ENCODE data around the gene VCP. TPM values are rescaled to one million over a fixed set of nuclear protein-coding genes. Genes with fewer than 3 reads are reported as not detected.

VCP gene
- total and polyA plus RNA-seq, 3 experiments from 2014 or later, result 195 to 323 (median 309) TPM

DNA sequence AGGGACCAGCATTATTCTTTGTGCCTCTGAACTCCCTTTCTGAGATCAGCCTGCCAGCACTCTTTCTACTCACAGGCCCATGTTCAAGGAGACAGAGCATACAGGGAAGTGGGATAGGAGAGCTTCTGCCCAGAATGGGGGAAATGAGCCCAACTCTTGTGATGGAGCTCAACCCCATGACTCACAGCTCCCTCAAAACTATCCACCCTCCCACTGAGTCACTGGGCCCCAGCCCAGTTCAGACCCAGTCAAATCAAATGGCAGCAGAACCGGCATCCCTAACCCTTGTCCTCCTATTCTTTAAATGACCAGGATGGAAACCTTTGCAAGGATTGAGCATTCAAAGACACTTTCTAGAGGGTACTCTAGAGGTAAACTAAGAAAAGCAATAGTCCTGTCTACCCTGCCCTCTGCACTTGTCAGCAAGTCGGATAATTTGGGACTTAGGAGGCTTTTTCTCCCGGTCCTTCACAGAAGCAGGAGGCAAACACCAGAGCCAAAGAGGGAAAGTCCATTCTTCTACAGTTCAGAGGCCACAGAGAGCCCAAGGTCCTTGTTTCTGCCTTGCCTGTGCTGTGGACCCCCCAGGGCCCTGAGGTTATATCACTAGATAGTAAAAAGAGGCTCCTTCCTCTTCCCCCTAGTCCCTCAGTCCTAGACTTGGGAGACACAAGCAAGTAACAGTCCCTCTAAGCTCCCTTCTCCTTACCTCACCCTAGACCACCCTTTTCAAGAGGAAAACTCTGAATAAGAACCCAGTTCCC lies 40.0 kb upstream of the VCP start:
- H3K4me1 Mint-ChIP-seq, result peaks cover 58 to 71% (median 66%) of the 10 kb centered on the region in 3 donors
- peaks cover 0 to 1% of the 10 kb centered on the region in 2 donors for H3K27me3 Mint-ChIP-seq
- no peaks in the 10 kb centered on the region for H3K9me3 Mint-ChIP-seq
- peak overlapping the region; percentile 35 for H3K27ac ChIP-seq (ENCODE audit: low read depth, low read length)
- H3K4me3 ChIP-seq (ENCODE audit: low read length), result peak overlapping the region; percentile 50
- peaks cover 0 to 7% (median 0%) of the 10 kb centered on the region in 3 donors for H3K36me3 Mint-ChIP-seq
- peaks cover 52% of the 10 kb centered on the region for H3K4me1 ChIP-seq (ENCODE audit: insufficient read depth, low read length)
- no peaks in the 10 kb centered on the region for H3K27me3 ChIP-seq (ENCODE audit: insufficient read depth, low read length, poor library complexity, severe bottlenecking)
- no peak for DNase-seq
- H3K9me3 ChIP-seq (ENCODE audit: low read length), result no peaks in the 10 kb centered on the region
- CTCF ChIA-PET, result interaction anchor here (1.2 to 3.2 kb wide), 5 partner anchors 10 to 491 kb away, joined by 4 to 16 read pairs (median 5); partner anchors contain the start of genes PIGO, STOML2 and VCP
- H3K36me3 ChIP-seq (ENCODE audit: insufficient read depth, low read length), result no peaks in the 10 kb centered on the region
- POLR2A ChIA-PET, result interaction anchor here (1.6 kb wide), 2 partner anchors 9 to 41 kb away, joined by 7 read pairs; partner anchors contain the start of gene STOML2
- peak overlapping the region; percentile 7 to 95 (median 88) for H3K27ac Mint-ChIP-seq
- H3K4me3 Mint-ChIP-seq, result peak overlapping the region; percentile 52 to 85 (median 78)

DNA sequence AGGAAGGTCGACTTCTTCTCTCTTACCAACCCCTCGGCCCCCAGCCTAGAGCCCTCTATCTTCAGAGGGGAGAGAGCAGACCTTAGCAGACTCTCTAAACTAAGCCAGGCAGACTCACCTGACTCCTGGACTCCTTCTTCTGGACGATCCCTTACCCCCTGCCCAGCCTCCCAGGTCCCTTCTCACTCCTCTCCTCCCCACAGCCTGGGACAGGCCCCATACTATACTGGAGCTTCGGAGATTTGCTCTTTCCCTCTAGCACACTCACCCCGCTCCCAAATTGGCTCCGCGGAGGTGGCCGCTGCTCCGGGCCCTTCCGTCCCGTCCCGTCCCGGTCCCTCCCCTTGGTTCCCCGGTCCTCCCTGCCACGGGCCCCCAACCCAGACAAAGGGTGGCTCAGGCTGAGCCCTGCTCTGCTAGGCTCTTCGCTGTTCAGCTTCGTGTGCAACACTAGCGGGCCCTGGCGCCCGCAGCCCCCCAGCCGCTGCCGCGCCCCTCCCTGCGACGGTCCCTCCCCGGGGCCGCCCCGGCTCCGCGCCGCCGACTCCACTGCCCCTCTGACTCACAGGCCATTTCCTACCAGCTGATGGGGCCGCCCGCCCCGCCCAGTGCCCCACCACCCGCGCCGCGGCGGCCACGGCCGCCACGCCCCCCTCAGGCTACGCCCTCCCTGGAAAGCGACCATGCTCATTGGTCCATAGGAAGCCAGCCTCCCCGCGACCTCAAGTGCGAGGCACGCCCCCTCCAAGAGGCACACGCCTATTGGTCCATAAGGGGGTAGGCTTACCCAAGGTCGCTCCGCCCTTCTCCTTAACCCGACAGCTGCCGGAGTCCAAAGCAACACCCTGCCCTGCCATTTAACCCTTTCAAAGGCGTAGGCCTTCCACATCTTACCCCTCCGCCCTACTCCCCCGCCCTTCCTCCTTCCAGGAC lies 38.8 kb upstream of the VCP start:
- H3K4me1 Mint-ChIP-seq, result peaks cover 53 to 64% (median 60%) of the 10 kb centered on the region in 3 donors
- ChIA-PET CTCF (interaction anchor here (1.2 to 1.6 kb wide), 4 partner anchors 9 to 492 kb away, joined by 5 to 7 read pairs (median 6); partner anchors contain the start of genes PIGO, STOML2 and VCP), POLR2A (interaction anchor here (1.6 to 1.7 kb wide), 3 partner anchors 8 to 40 kb away, joined by 4 to 7 read pairs (median 7); partner anchors contain the start of genes PIGO and STOML2)
- H3K27ac Mint-ChIP-seq, result peak overlapping the region; percentile 75 to 96 (median 90)
- H3K27ac ChIP-seq (ENCODE audit: low read depth, low read length), result peak overlapping the region; percentile 80
- peak overlapping the region; percentile 73 to 92 (median 81) for H3K4me3 Mint-ChIP-seq
- H3K27me3 Mint-ChIP-seq, result peaks cover 0 to 1% of the 10 kb centered on the region in 2 donors
- H3K36me3 Mint-ChIP-seq, result peaks cover 0 to 13% (median 0%) of the 10 kb centered on the region in 3 donors
- peak overlapping the region; percentile 74 for H3K4me3 ChIP-seq (ENCODE audit: low read length)
- no peaks in the 10 kb centered on the region for H3K9me3 Mint-ChIP-seq
- no peaks in the 10 kb centered on the region for H3K27me3 ChIP-seq (ENCODE audit: insufficient read depth, low read length, poor library complexity, severe bottlenecking)
- H3K4me1 ChIP-seq (ENCODE audit: insufficient read depth, low read length), result peaks cover 52% of the 10 kb centered on the region
- no peaks in the 10 kb centered on the region for H3K36me3 ChIP-seq (ENCODE audit: insufficient read depth, low read length)
- peak; percentile 91 to 98 (median 93) for DNase-seq
- no peaks in the 10 kb centered on the region for H3K9me3 ChIP-seq (ENCODE audit: low read length)

DNA sequence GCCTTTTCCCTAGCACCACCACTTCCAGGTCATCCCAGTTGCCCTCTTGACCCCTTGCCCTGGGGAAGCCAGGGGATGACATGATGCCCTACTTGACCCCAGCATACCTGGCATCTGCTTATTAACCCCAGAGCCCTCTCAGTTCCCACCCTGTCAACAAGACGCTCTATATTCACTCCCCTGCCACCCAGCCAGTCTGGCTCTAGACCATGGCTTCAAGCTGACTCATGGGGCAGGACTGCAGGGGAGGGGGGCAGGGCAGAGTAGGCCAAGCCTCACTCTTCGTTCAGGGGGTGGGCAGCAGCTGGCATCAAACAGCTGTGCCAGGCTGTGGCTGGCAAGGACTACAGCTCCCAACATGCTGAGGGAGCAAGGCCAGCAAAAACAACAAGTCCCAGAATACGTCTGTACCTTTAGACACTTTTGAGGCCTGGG lies 37.9 kb upstream of the VCP start:
- H3K27ac ChIP-seq (ENCODE audit: low read depth, low read length), result no peak overlapping the region
- Mint-ChIP-seq H3K9me3 (no peaks in the 10 kb centered on the region), H3K4me1 (peaks cover 47 to 57% (median 53%) of the 10 kb centered on the region in 3 donors), H3K27me3 (no peaks in the 10 kb centered on the region), H3K4me3 (peak overlapping the region in 6 of 7 donors; percentile 34 to 92 (median 80)), H3K27ac (peak overlapping the region in 6 of 8 donors; percentile 47 to 95 (median 87)), H3K36me3 (peaks cover 0 to 21% (median 0%) of the 10 kb centered on the region in 3 donors)
- H3K36me3 ChIP-seq (ENCODE audit: insufficient read depth, low read length), result peaks cover 8% of the 10 kb centered on the region
- no peaks in the 10 kb centered on the region for H3K27me3 ChIP-seq (ENCODE audit: insufficient read depth, low read length, poor library complexity, severe bottlenecking)
- ChIA-PET CTCF (interaction anchor here (1.6 kb wide), 1 partner anchor 14 kb away, joined by 7 read pairs; the partner anchor contains the start of gene PIGO), POLR2A (interaction anchor here (1.6 to 1.7 kb wide), 2 partner anchors 14 to 39 kb away, joined by 4 to 7 read pairs; partner anchors contain the start of gene PIGO)
- no peak for DNase-seq
- H3K4me3 ChIP-seq (ENCODE audit: low read length), result no peak overlapping the region
- no peaks in the 10 kb centered on the region for H3K9me3 ChIP-seq (ENCODE audit: low read length)
- H3K4me1 ChIP-seq (ENCODE audit: insufficient read depth, low read length), result peaks cover 48% of the 10 kb centered on the region

DNA sequence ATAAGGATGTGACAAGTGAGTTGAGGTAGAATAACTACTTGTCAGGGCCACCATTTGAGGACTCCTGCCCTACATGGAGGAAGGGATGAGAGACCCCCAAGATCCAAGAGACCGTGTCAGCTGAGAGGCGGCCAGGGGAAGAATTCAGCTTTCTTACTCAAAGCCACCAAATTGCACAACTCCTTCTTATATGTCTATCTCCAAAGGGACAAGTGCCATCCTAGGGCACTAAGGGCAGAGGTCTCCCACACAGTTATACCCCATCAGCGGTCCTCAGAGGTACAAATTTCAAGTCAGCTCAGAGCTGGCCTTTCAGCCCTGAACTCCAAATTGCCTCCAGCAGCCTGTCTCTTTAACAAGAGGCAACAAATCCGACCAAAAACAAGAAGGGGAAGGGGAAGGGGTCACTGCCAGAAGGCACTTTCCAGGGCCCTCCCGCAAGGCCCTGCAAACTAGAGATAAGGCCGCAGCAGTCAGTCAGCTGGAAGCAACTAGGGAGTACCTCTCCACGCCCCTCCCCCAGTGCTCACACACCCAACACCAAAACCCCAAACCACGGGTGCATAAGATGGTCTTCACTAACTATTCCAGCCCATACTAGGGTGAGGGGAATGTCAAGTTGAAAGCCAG lies 36.6 kb upstream of the VCP start:
- H3K4me1 ChIP-seq (ENCODE audit: insufficient read depth, low read length), result peaks cover 36% of the 10 kb centered on the region
- no peak for DNase-seq
- Mint-ChIP-seq H3K27me3 (no peaks in the 10 kb centered on the region), H3K27ac (peak overlapping the region in 4 of 8 donors; percentile 60 to 87 (median 72)), H3K9me3 (no peaks in the 10 kb centered on the region), H3K4me1 (peaks cover 34 to 44% (median 41%) of the 10 kb centered on the region in 3 donors), H3K4me3 (peak overlapping the region in 2 of 7 donors; percentile 1 to 65), H3K36me3 (peaks cover 0 to 27% (median 0%) of the 10 kb centered on the region in 3 donors)
- ChIA-PET POLR2A (no interaction called here), CTCF (interaction anchor here (2.9 kb wide), 1 partner anchor 13 kb away, joined by 12 read pairs; the partner anchor contains the start of gene PIGO)
- H3K27ac ChIP-seq (ENCODE audit: low read depth, low read length), result peak overlapping the region; percentile 64
- H3K27me3 ChIP-seq (ENCODE audit: insufficient read depth, low read length, poor library complexity, severe bottlenecking), result no peaks in the 10 kb centered on the region
- no peak overlapping the region for H3K4me3 ChIP-seq (ENCODE audit: low read length)
- no peaks in the 10 kb centered on the region for H3K9me3 ChIP-seq (ENCODE audit: low read length)
- peaks cover 8% of the 10 kb centered on the region for H3K36me3 ChIP-seq (ENCODE audit: insufficient read depth, low read length)

DNA sequence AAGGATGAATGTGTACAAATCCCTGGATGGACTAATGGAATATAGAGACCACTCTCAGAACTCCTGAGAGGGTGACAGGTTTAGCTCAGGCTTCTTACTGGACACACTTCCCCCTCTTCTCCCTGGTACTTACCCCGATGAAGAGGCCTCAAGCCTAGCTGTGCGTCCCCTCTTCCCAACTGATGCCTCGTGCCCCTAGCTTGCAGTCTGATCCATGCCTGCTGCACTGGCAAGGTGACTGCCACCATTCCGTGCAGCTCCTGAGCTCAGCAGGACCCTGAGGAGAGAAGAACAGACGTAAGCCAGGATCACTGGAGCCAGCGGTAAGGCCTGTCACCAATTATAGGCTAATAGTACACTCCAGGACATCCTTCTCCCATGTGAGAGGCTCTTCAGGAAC lies 36.0 kb upstream of the VCP start:
- ChIA-PET POLR2A (no interaction called here), CTCF (interaction anchor here (0.9 to 2.9 kb wide), 2 partner anchors 12 to 30 kb away, joined by 3 to 12 read pairs; partner anchors contain the start of gene PIGO)
- peak overlapping the region; percentile 64 for H3K27ac ChIP-seq (ENCODE audit: low read depth, low read length)
- H3K36me3 ChIP-seq (ENCODE audit: insufficient read depth, low read length), result peaks cover 8% of the 10 kb centered on the region
- Mint-ChIP-seq H3K4me3 (peak overlapping the region in 1 of 7 donors; percentile 65), H3K4me1 (peaks cover 30 to 41% (median 38%) of the 10 kb centered on the region in 3 donors), H3K36me3 (peaks cover 0 to 27% (median 0%) of the 10 kb centered on the region in 3 donors), H3K27me3 (peaks cover 0 to under 1% of the 10 kb centered on the region in 2 donors), H3K9me3 (no peaks in the 10 kb centered on the region), H3K27ac (peak overlapping the region in 3 of 8 donors; percentile 3 to 87 (median 26))
- peaks cover 33% of the 10 kb centered on the region for H3K4me1 ChIP-seq (ENCODE audit: insufficient read depth, low read length)
- no peaks in the 10 kb centered on the region for H3K27me3 ChIP-seq (ENCODE audit: insufficient read depth, low read length, poor library complexity, severe bottlenecking)
- H3K4me3 ChIP-seq (ENCODE audit: low read length), result no peak overlapping the region
- no peak for DNase-seq
- H3K9me3 ChIP-seq (ENCODE audit: low read length), result no peaks in the 10 kb centered on the region

DNA sequence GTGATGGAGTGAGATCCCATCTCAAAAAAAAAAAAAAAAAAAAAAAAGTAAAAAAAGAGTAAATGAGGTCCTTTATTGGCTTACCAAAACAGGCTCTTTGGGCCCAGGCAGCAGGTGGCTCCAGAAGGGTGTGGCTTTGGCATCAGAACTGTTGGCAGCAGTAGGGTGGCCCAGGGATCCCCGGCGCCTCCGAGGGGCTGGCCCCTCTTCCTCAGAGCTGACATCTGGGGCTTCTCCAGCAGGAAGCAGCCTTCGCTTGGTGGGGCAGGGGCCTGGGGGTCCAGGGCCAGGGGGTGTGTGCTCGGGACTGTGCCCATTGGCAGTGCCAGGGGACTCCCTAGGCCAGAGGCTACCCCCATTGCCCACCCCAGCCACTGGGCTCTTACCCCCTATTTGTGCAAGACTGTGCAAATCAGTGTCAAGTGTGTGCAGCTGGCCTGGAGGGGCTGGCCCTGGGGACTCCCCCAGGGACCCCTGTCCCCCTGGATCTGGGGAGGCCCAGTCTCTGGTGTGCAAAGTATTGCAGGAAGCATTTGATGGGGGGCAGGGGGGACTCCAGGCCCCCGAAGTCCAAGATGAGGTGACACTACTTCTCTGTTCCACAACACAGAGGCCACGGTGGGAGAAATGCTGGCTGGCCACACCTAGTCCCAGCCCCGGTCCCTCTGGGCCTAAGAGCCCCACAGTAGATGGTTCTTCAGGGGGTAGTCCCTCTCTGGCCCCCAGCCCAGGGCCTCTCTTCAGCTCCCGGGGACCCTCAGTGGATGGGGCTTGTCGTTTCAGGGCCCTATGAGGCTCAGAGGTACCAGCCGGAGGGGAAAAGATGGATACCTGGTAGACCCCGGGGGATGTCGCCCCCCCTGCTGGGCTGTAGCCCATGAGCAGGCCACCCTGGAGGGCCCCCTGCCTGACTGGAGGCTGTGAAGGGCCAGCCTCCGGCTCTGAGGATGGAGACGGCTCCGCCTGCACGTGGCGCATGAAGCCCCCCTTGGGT lies 35.2 kb upstream of the VCP start:
- POLR2A ChIA-PET, result no interaction called here

More for the DNA sequence above, 35.2 kb upstream of the VCP start:
- Histone ChIP-seq H3K4me3 (ENCODE audit: low read length) (no peak overlapping the region), H3K4me1 (ENCODE audit: insufficient read depth, low read length) (peaks cover 30% of the 10 kb centered on the region), H3K9me3 (ENCODE audit: low read length) (no peaks in the 10 kb centered on the region), H3K36me3 (ENCODE audit: insufficient read depth, low read length) (peaks cover 8% of the 10 kb centered on the region), H3K27me3 (ENCODE audit: insufficient read depth, low read length, poor library complexity, severe bottlenecking) (no peaks in the 10 kb centered on the region), H3K27ac (ENCODE audit: low read depth, low read length) (no peak overlapping the region)
- H3K4me3 Mint-ChIP-seq, result no peak overlapping the region
- H3K27ac Mint-ChIP-seq, result peak overlapping the region in 1 of 8 donors; percentile 87
- no peak for DNase-seq
- peaks cover 0 to 34% (median 0%) of the 10 kb centered on the region in 3 donors for H3K36me3 Mint-ChIP-seq
- H3K4me1 Mint-ChIP-seq, result peaks cover 34 to 42% (median 40%) of the 10 kb centered on the region in 3 donors
- H3K9me3 Mint-ChIP-seq, result no peaks in the 10 kb centered on the region
- H3K27me3 Mint-ChIP-seq, result peaks cover 0 to 2% of the 10 kb centered on the region in 2 donors
- CTCF ChIA-PET, result interaction anchor here (0.9 to 2.9 kb wide), 2 partner anchors 11 to 29 kb away, joined by 3 to 12 read pairs; partner anchors contain the start of gene PIGO

All from CD8-positive, alpha-beta memory T cell (primary cell).